ENCODE data around the gene PAN3. TPM values are rescaled to one million over a fixed set of nuclear protein-coding genes. Genes with fewer than 3 reads are reported as not detected.

Gene PAN3
- total RNA-seq, 6 donors from 2014 or later: 30.2 to 69.1 (median 34.1) TPM

GRCh38 chr13:28344163-28344562 lies 205.8 kb downstream of the PAN3 start:
- H3K36me3 ChIP-seq: peaks cover 0 to 14% (median 0%) of the 10 kb centered on the region in 4 donors
- 83 to 84% methylated on average over 3 of the region's 3 CpGs for WGBS, 2 donors
- ATAC-seq (ENCODE audit: low FRiP score in 2 of 2) (no peak), DNase-seq (no peak)
- H3K9me3 ChIP-seq: no peaks in the 10 kb centered on the region
- H3K27ac ChIP-seq: no peak overlapping the region
- H3K4me1 ChIP-seq: no peaks in the 10 kb centered on the region
- no peak for TF ChIP-seq EP300 (IDR thresholded peaks at IDR 0.05)
- TF ChIP-seq CTCF (IDR thresholded peaks at IDR 0.05): no peak
- no peak for TF ChIP-seq POLR2A (IDR thresholded peaks at IDR 0.05)
- TF ChIP-seq POLR2AphosphoS5 (IDR thresholded peaks at IDR 0.05): no peak
- no peak overlapping the region for H3K4me3 ChIP-seq
- H3K27me3 ChIP-seq: no peaks in the 10 kb centered on the region

Small RNA genes within 50 kb of the gene (small RNA-seq; reads per million reads assigned to genes)
- 0 reads per million in 4 donors for gene RNU6-82P

Other genes starting within 250 kb of the PAN3 start
- gene PDX1, start 218.5 kb upstream of the PAN3 start, total RNA-seq: not detected
- gene CDX2, start 169.2 kb upstream of the PAN3 start, total RNA-seq: under 1 TPM in 1 of 6 donors, not detected in 5; 0.14 TPM
- under 1 TPM in 1 of 6 donors, not detected in 5; 0.27 TPM for gene URAD, start 149.9 kb upstream of the PAN3 start, total RNA-seq
- gene FLT3, start 38.0 kb upstream of the PAN3 start, total RNA-seq: 1 to 10 TPM in 5 of 6 donors, under 1 TPM in 1; 0.89 to 6.3 (median 1.6) TPM